ENCODE results near the gene GASK1A.

Gene GASK1A

GRCh38 chr3:43091481-43091880, 112.4 kb downstream of the GASK1A start:
- no peak for DNase-seq (ENCODE audit: low read depth)

- DNase-seq (ENCODE audit: low read depth), result no peak
Observed at GRCh38 chr3:43093006-43093405, 113.9 kb downstream of the GASK1A start.

- DNase-seq (ENCODE audit: low read depth), result no peak
Observed at GRCh38 chr3:43093974-43094373, 114.9 kb downstream of the GASK1A start.

GRCh38 chr3:43094381-43094780, 115.3 kb downstream of the GASK1A start:
- no peak for DNase-seq (ENCODE audit: low read depth)

GRCh38 chr3:43094851-43095250, 115.7 kb downstream of the GASK1A start:
- DNase-seq (ENCODE audit: low read depth), result no peak

GRCh38 chr3:43095370-43095769, 116.3 kb downstream of the GASK1A start:
- no peak for DNase-seq (ENCODE audit: low read depth)

- no peak for DNase-seq (ENCODE audit: low read depth)
Observed at GRCh38 chr3:43096761-43097160, 117.7 kb downstream of the GASK1A start.

- DNase-seq (ENCODE audit: low read depth), result no peak
Observed at GRCh38 chr3:43097400-43098080, 118.4 kb downstream of the GASK1A start.

GRCh38 chr3:43098761-43099160, 119.7 kb downstream of the GASK1A start:
- no peak for DNase-seq (ENCODE audit: low read depth)

GRCh38 chr3:43102773-43103480, 123.8 kb downstream of the GASK1A start:
- DNase-seq (ENCODE audit: low read depth), result no peak

- no peak for DNase-seq (ENCODE audit: low read depth)
Observed at GRCh38 chr3:43104039-43104438, 124.9 kb downstream of the GASK1A start.

- DNase-seq (ENCODE audit: low read depth), result no peak
Observed at GRCh38 chr3:43104660-43105595, 125.8 kb downstream of the GASK1A start.

- peak; percentile 84 for DNase-seq (ENCODE audit: low read depth)
Observed at GRCh38 chr3:43105596-43106292, 126.6 kb downstream of the GASK1A start, which contains the start of gene POMGNT2. TSS of gene POMGNT2 (minus strand) at chr3:43106079. CDS start at chr3:43081431, 24,648 bp downstream.

- no peak for DNase-seq (ENCODE audit: low read depth)
Observed at GRCh38 chr3:43106293-43106628, 127.2 kb downstream of the GASK1A start.

Data from activated T-helper 1 cell treated with Interleukin-2 at 50 U/mL for 16 hours (primary cell).